Glomerular endothelial cell (primary cell): ENCODE data around the gene ANKRD40. TPM values are rescaled to one million over a fixed set of nuclear protein-coding genes. Genes with fewer than 3 reads are reported as not detected.

Source experiments
- DNase-seq: peaks from one replicate; pipeline ENCODE4 v3.0.0-alpha.2; 2011; ENCODE audit warnings: low read depth, low spot score; ENCODE audit errors: extremely low read depth
- total RNA-seq: library from RNA; depleted of rRNA; stranded (reverse); fragments of >200 nt; gene quantifications from 2 replicates; pipeline ENCODE4 v1.2.3, GENCODE V29; 2015

Gene ANKRD40
- total RNA-seq, 1 donor from 2014 or later, result 37.7 TPM

DNA sequence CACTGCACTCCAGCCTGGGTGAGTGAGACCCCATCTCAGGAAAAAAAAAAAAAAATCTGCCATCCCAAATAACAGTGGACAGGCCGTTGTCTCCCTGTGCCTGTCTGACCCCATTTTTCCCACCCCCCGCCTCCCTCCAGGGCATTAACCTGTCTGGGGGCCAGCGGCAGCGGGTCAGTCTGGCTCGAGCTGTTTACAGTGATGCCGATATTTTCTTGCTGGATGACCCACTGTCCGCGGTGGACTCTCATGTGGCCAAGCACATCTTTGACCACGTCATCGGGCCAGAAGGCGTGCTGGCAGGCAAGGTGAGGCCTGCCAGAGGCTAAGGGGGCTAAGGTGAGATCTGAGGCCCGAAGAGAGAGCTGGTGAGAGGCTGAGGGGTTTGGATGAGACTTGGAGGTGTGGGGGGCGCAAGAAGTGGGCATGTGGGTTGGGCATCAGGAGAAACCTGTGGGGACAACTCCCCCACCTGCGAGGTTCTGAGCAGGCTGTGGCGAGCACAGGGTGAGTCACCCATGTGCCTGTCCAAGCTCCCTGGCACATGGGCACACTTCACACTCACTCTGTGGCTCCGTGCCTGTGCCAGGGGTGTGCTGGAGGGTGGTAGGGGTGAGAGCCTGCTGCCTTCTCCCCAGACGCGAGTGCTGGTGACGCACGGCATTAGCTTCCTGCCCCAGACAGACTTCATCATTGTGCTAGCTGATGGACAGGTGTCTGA is 34.7 kb downstream of the ANKRD40 start:
- no peak for DNase-seq

DNA sequence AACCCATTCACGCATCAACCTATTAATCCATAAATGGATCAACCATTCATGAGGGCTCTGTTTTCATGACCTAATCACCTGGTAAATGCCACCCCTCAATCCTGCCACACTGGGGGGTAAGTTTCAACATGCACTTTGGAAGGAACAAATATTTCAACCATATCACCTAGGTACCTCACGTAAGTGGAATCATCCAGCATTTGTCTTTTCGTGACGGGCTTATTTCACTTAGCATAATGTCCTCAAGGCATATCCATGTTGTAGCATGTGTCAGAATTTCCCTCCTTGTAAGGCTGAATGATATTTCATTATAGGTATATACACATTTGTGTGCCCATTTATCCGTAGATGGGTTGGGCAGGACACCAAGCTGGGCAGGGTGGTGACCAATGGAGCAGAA is 35.6 kb downstream of the ANKRD40 start:
- no peak for DNase-seq

DNA sequence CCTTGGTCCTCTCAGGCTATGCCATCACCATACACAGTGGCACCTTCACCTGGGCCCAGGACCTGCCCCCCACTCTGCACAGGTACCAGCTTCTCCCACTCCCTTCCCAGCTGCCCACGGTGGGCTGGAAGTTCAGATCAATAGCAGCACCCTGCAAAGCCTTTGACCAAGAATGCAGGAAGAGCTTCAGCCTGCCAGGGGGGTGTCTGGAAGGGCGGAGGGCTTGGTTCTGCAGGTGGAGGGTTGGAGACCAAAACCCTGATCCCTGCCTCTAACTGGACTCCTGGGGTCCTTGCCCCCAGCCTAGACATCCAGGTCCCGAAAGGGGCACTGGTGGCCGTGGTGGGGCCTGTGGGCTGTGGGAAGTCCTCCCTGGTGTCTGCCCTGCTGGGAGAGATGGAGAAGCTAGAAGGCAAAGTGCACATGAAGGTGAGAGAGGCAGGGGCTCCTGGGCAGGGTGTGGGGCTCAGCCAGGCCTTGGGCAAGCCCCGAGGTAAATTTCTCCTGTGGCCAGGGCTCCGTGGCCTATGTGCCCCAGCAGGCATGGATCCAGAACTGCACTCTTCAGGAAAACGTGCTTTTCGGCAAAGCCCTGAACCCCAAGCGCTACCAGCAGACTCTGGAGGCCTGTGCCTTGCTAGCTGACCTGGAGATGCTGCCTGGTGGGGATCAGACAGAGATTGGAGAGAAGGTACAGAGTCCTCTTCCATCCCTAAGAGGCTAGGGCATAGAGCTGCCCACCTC is 38.7 kb downstream of the ANKRD40 start:
- no peak for DNase-seq

DNA sequence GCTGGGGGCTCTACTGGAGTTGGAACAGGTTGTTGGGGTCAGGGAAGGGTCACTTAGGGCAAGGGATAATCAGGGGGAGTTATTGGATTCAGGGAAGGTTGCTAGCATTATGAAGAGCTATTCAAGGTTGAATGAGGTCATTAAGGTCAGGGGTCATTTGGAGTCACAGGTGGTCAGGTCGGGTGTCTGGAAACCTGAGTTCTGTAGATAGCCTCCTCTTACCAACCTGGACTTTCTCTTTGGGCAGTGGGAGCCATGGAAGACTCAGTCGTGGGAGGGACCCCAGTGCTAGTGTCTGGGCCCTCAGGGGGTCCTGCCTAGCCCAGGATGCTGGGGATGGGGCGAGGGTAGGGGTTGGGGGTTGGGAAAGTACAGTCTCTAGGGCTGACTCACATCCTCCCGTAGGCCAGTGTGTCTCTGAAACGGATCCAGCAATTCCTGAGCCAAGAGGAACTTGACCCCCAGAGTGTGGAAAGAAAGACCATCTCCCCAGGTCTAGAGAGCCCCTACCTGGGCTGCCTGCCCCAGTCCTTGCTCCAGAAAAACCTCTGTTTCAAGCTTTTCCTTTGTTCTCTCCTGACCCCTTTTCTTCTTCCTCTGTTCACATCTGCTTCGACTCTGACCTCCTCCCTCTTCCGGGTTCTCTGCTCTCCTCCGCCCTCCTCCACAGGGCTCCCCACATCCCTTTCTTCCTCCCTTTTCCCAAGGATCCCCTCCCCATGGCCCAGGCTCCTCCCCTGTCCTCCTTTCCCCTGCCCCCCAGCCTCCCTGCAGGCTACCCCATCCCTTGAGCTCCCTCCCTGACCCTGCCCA is 39.5 kb downstream of the ANKRD40 start:
- DNase-seq, result no peak

DNA sequence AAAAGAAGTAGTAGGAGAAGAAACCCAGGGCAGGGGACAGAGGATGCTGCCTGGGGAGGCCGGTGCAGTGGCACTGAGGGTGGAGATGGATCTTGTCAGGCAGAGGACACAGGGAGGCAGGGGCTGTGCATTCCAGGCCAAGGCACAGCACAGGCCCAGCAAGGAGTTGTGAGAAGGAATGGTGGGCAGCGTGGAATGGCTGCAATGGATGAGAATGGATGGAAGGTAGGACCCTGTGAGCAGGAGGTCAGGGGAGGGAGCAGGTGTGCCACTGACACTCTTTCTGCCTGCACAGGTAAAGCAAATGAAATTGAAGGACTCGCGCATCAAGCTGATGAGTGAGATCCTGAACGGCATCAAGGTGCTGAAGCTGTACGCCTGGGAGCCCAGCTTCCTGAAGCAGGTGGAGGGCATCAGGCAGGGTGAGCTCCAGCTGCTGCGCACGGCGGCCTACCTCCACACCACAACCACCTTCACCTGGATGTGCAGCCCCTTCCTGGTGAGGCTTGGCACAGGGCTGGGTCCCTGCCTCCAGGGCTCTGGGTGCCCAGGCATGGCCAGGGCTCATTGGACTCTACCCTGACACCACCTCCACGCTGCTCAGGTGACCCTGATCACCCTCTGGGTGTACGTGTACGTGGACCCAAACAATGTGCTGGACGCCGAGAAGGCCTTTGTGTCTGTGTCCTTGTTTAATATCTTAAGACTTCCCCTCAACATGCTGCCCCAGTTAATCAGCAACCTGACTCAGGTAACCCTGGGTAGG is 40.3 kb downstream of the ANKRD40 start:
- DNase-seq, result no peak

DNA sequence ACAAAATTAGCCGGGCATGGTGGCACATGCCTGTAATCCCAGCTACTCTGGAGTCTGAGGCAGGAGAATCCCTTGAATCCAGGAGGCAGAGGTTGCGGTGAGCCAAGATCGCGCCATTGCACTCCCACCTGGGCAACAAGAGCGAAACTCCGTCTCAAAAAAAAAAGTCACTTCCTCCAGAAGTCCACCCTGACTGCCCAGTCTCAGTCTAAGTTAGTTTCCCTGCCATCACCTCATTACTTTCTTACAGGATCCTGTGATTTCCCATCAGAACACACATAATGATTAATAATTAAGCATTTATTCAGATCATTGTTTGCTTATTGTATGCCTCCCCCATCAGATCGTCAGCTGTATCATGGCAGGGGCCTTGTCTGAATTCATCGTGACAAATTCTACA is 41.4 kb downstream of the ANKRD40 start:
- DNase-seq, result no peak

DNA sequence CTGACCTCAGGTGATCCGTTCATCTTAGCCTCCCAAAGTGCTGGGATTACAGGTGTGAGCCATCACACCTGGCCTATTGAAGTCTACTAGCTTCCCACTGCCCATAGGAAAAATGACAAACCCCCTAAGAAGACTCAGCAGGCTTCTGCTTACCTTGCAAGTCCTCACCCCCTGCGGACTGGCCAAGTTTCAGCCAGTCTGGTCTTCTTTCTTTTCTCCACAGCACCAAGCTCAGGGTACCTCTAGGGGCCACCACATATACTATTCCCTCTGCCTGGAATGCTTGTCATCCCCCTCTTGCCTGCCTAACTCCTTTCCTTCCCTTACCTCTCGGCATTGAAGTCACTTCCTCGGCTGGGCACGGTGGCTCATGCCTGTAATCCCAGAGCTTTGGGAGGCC is 41.9 kb downstream of the ANKRD40 start:
- no peak for DNase-seq

DNA sequence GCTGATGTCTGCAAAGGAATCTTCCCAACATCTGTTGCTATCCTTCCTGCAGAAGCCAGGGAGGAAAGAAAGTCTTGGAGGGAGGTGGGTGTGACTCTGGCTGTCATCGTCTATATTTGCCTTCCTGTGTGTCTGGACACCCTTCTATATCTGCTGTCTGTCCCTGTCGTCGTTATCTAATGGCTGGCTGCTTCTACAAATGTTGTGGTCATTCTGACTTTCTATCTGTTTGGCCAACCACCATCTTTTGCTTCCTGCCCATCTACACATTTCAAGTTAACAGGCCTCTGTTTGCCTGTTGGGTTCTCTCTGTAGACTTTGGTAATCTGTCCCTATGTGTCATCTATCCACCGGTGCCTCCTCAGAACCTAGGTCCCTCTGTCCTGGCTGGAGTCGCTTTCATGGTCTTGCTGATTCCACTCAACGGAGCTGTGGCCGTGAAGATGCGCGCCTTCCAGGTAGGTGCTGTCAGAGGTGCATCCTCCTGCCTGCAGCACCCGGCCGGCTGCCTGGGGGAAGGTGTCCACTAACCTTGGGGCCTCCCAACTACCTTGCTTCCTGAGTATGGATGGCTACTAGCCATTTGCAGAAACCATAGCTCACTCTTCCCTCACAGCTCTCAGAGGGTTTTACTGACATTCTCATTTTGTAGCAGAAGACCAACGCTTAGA is 42.8 kb downstream of the ANKRD40 start:
- DNase-seq, result no peak

DNA sequence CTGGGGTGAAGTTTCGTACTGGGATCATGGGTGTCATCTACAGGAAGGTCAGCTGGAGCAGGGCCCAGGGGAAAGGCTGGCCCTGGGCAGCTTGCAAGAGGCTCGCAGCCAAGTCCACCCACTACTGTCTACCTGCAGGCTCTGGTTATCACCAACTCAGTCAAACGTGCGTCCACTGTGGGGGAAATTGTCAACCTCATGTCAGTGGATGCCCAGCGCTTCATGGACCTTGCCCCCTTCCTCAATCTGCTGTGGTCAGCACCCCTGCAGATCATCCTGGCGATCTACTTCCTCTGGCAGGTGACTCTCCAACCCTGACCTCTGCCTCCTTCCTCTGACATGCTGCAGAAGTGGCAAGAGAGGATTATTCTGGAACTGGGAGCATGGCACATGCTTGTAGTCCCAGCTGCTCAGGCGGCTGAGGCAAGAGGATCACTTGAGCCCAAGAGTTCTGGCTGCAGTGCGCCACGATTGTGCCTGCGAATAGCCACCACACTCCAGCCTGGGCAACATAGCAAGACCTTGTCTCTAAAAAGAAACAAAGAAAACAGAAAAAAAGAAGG is 43.8 kb downstream of the ANKRD40 start:
- no peak for DNase-seq

DNA sequence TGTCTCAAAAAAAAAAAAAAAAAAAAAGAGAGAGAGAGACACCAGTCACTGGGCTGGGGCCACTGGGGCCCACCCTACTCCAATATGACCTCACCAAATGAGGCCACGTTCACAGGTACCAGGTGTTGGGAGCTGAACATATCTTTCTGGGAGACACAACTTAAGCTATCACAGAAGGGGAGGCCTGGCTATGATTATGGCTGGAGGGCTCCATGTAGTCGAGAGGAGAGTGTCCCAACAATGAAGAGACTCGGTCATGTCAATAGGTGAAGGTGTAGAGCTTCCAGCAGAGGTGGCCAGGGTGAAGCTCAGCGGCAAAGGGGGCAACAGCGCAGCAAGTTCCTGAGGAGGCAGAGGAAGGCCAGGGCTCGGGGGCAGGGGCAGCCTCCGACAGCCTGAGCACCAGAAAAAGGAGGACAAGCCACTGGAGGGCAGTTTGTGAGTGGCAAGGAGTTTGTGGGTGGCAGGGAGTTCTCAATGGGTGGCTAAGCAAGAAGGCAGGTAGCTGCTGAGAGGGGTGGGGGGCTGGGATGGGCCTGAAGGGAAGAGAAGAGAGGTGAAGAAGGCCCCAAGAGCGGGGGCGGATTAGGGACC is 45.0 kb downstream of the ANKRD40 start:
- no peak for DNase-seq

DNA sequence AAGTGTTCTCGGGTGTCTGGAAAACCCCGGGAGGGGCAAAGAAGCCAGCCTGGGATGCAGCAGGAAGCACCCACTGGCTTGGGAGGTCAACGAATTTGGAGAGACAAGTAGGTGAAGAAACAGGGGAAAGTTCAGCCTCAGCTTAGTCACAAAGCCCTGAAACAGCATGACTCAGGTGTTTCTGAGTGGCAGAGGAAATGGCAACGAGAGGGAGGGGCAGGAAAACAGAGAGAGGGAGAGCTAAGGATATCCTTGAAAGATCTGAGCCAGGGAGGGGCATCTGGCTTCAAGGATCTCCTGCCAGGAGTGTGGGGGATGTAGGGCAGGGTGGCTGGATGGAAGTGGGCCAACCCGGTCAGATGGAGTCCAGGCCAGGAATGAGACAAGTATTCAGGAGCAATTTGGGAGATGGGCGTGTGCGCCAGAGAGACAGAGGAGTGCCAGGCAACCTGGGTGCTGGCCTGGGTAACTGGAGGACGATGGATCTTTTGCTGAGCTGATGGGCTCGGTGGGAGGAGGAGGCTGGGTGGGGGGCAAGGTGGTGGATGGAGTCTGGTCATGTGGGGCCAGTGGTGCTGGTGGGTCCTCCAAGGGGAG is 45.8 kb downstream of the ANKRD40 start:
- DNase-seq, result no peak

DNA sequence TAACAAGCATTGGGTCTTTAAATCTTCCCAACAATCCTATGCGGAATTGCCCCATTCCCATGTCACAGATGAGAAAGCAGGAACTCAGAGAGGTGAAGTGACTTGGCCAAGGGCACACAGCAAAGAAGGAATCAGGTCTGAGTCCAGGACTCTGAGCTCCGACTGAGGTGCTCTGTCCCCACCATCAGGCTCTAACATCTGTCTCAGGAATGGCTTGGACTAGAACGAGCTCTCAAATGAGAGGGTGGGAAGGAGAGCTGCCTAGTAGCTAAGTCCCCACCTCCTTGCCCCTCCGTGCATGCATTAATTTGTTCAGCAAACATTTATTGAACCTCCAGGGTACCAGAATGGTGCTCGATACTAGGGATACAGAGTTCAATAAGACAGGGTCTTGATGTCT is 46.4 kb downstream of the ANKRD40 start:
- DNase-seq, result no peak

DNA sequence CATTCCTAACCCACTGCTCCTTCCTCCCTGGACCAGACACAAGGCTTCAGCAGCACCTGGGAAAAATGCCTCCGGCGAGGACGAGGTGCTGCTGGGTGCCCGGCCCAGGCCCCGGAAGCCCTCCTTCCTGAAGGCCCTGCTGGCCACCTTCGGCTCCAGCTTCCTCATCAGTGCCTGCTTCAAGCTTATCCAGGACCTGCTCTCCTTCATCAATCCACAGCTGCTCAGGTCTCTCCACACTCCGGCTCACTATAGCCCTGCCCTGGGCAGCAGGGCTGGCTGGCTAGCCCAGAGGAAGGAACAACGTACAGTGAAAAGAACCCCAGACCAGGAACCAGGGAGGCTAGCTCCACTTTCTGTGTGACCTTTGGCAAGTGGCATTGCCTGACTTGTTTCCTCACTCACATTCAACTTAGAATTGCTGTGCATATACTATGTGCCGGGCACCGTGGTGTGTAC is 46.8 kb downstream of the ANKRD40 start:
- no peak for DNase-seq

DNA sequence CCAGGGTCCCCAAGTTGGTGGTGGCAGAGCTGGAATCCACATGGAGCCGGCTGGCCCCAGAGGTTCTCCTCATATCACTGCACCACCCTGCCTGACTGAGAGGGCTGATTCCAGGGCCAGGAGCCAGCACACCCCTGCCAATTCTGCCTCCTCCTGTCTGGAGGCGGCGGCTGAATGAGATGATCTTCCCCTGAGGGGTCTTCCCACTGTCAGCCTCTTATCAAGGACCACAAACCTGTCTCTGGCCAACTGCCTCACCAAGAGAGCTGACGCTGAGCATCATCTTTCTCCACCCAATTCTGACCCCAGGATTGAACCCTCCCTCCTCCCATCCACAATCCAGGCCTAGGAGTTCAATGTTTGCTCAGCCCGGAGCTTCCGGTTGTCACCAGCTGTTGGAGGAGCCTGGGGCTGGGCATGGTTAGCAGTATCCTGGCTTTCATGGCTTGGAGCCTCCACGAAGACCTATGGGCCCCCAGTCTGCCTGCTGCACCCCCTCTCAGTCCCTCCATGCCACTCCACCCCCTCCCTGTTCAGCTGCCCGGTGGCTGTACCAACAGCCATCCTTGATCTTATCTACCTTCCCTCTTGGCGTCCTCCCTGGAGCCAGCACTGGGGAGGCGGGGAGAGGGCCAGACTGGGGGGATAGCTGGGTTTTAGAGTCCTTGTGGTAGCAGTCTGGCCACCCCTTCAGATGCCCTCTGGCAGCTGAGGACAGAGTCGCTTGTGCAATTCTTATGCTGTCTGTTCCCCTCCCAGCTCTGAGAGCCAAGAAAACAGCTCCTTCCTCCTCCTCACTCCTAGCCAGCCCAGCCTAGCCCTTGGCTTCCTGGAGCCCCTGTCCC is 47.5 kb downstream of the ANKRD40 start:
- no peak for DNase-seq

DNA sequence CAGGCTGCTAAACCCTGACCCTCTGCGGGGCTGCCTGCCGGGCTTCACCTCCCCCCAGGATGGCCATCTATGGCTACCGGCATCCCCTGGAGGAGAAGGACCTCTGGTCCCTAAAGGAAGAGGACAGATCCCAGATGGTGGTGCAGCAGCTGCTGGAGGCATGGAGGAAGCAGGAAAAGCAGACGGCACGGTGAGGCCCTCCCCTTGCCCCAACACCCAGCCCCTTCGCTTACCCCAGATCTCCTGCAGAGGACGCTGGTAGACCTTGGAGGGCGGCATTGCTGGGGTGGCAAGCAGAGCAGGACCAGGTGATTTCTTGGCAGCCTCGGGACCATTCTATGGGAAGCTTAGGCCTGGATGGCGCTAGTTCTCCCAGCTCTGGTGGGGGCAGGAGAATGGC is 48.5 kb downstream of the ANKRD40 start:
- DNase-seq, result no peak

DNA sequence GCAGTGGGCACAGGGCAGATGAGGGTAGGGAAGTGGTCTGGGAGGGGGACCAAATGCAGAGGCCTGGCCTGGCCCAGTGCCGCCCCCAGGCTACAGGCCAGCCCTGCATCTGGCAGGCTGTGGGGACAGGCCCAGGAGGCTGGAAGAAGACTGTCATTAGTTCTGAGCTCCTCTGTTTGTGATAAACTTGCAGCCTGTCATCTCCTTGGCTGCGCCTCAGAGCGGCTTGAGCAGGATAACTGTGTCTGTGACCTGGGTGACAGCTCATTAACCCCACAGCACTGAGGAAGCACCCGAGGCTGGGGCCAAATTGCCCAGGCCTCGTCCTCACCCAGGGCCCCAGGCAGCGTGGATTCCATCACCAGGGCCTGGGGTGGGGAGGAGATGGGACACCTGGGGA is 49.1 kb downstream of the ANKRD40 start:
- no peak for DNase-seq

DNA sequence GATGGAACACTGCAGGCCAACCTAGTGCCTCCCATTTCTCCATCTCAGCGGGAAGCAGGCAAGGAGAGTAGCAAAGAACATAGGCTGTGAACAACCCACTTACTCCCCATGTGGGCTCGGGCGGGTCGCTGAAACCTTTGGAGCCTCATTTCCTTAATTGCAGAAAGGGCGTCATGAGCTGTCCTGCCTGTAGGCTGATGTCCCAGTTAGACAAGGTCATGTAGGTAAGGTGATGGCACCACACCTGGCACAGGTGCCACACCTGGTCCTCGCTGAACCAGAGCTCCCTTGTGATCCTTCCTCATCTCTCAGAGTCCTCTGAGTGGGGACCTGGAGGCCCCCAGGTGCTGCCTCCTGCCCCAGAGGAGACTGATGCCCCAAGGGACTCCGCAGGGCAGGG is 50.1 kb downstream of the ANKRD40 start:
- no peak for DNase-seq

DNA sequence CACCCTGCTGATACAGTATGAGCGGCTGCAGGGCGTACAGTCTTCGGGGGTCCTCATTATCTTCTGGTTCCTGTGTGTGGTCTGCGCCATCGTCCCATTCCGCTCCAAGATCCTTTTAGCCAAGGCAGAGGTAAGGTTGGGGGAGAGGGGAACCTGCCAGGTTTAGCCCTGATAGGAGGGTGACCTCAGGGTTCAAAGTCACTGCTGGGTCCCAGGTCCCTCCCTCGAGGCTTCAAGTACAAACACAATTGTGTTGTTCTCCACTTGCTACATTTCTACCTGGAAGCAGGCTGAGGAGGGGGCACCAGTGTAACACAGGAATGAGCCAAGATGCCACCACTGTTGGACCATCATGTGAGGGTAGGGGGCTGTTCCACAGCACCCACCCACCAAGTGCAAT is 50.7 kb downstream of the ANKRD40 start:
- no peak for DNase-seq
